Measurements from ENCODE around the gene IMPG1.

IMPG1 gene

DNA sequence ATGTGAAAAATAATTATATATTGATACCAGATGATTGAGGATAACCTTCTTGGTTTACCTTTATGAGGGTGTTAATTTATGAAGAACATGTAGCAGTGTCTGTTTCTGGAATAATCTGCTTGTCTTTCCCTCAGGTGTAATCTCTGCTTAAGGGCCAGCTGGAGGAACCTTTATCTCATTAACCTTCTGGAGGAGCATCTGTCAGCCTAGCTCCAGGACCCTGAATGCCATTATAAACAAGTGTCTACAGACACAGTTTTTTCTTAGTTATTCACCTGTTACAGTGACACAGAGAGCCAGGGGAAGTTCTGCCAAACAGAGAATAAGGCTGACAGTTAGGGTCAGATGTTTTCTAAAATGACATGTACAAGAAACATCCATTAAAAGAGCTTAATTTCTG lies at the start of gene IMPG1:
IMPG1 (minus strand) TSS at position 101 of the 400 bp plus-strand sequence. CDS start 174 bp downstream, outside the sequence.
- no peak for DNase-seq

DNA sequence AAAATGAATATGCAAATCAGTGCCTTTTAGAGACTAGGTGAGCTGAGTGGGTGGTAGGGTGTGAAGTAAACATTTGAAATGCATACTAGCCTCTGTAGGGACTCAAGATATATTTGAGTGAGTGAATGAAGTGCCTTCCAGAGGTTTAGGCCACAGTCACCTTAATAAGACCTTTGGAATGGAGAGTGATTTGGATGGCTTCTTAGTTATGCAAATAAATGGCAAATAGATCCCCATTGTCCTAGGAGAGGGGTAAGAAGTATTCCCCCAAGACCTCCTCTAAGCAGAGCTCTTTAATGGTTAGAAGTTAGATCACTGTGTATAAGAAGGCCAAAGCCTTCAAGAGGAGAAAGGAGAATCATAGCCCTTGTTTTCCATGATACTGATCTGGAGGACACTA lies 47.8 kb upstream of the IMPG1 start:
- DNase-seq: no peak

DNA sequence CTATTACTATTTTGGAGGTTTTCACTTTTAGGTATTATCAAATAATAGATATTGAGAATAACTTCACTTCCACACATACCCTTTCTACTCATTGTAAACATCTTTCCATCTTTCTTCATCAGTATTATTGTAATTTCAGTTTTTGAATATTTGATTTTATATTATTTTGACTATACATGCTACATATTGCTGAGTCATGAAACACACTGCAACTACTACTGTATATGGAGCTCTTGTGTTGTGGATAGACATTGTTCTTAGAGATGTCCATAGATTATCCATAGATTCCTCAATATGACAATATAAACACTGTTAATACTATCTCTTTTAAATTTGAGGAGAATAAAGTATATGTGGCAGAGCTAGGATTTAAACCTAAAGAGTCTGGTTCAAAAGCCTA lies 819 bp upstream of the IMPG1 start:
- no peak for DNase-seq

GRCh38 chr6:76057469-76057868 lies 15.0 kb downstream of the IMPG1 start:
- DNase-seq: no peak

DNA sequence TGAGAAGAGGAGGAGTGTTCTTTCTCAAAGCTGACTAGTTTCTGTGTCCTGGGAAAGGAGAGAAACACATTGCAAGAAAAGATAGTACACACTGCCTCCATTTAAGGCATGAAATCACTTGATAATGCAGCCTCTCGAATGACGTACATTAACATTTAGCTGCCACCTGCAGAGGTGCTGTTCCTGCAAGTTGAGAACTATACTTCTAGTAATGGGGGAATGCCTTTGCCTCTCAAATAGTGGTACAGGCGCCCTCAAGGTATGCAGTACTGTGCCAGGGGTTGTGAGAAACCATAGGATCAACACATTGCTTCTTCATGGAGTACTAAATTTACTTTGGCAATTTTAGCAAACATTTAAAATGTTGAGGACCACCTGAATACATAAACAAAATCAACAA lies 20.1 kb downstream of the IMPG1 start:
- peak; percentile 30 for DNase-seq

DNA sequence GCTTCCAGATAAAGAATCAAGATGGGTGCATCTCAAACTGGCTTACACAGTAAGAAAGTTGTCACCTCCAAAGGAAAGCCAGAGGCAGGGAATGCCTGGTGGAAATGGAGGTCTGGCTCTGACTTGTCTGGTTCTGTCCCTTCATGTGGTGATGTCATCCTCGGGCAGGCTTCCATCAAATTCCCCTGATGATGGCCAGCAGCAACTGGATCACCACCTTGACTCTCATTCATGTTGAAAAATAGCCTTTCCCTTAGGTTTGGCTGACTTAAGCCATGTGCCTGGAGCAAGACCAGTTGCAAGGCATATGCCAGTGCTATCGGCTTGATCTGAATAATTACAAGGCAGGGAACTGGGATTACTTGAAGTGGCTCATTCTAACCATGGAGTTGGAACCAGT lies 28.8 kb downstream of the IMPG1 start:
- DNase-seq: no peak

GRCh38 chr6:76035713-76036112 lies 36.7 kb downstream of the IMPG1 start:
- DNase-seq: peak; percentile 27

GRCh38 chr6:76026101-76026500 lies 46.4 kb downstream of the IMPG1 start:
- DNase-seq: no peak

GRCh38 chr6:76014626-76015530 lies 57.6 kb downstream of the IMPG1 start:
- peak; percentile 93 for DNase-seq

GRCh38 chr6:76004202-76004601 lies 68.3 kb downstream of the IMPG1 start:
- no peak for DNase-seq

GRCh38 chr6:76003686-76004085 lies 68.8 kb downstream of the IMPG1 start:
- no peak for DNase-seq

DNA sequence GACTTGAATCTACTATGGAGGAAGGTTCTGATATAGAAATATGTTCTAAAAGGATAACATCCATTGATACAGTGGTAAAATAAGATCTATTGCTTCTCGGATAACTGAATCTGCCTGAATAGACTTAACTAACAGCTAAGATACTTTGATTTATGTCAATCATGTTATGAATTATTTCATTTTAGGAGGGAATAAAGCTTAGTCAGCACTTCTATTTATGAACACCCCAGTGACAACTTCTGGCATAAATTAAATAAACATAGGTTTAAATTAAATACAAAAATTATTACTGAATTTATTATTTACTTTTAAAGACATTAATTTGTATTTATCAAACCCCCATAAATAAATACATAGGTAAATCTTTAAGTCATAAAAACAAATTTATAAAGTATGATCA lies 69.3 kb downstream of the IMPG1 start:
- DNase-seq: no peak

DNA sequence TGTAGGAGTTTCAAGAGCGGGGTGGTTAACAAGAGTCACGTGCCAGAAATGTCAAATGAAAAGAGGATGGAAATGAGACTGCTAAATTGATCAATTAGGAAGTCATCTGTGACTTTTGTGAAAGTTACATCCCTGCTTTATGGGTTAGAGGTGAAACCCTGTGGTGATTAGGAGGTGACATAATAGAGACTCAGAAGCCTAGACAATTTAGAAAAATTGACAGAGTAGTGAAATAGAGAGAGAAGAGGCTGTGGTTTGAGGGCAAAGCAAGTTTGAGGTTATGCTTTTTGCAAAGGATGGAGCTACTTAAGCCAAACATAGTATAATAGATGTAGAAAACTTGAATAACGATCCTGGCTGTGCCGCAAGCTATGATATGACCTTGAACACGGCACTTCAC lies 71.8 kb downstream of the IMPG1 start:
- no peak for DNase-seq

GRCh38 chr6:75997696-75998095 lies 74.8 kb downstream of the IMPG1 start:
- DNase-seq: no peak

GRCh38 chr6:75993236-75994162 lies 79.0 kb downstream of the IMPG1 start:
- DNase-seq: no peak

GRCh38 chr6:75991941-75992340 lies 80.5 kb downstream of the IMPG1 start:
- peak; percentile 45 for DNase-seq

DNA sequence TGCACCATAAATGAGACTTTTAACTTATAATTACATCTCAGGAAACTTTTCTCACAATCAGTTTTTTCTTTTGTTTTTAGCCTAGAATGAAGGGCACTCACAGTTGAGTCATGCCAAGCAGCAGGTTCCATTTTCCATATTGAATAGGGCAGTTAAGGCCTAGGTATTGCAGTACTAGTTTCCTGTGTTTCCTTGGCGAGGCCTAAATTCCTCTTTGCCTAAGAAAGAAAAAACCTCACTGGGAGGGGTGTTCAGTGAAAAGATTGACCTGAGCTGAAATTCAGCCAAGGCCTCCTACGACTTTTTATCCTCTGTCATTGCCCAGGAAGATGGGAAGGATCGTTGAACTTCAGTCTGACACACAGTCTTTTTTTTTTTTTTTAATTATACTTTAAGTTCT lies 85.5 kb downstream of the IMPG1 start:
- no peak for DNase-seq

DNA sequence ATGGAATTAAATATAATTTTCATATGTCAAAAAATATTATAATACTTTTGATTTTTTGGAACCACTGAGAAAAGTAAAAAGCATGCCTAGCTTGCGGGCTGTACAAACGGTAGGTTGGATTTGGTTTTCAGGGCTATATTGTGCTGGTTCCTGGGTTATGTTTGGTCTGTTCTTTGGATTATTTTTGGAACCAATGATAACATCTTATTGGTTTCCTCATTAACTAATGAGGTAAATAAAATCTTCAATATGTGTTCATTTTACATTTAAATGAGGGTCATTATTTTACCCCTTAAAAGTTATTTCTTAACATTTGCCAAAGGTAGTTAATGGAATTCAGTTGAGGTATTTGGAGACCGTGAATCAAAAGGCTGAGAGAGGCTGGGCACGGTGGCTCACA lies 96.6 kb downstream of the IMPG1 start:
- DNase-seq: no peak

DNA sequence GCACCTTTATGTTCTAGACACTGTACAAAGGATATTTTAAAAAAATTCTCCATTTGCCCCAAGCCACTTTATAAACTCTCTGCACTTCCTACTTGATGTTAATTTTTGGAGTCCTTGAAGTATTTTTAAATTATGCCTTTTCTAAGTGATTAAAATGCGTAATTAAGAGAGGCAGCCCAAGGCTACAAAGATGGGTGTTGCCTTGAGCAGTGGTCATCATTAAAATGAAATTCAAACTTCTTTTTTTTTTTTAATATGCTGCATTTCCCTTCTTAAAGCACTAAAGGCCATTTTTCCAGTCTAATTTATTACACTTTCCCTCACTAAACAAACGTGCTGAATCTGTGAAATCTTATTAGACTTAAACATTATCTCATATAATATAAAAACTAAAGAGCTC lies 102.4 kb downstream of the IMPG1 start:
- no peak for DNase-seq

- no peak for DNase-seq
These were observed 104.3 kb downstream of the IMPG1 start for GRCh38 chr6:75968143-75968542.

DNA sequence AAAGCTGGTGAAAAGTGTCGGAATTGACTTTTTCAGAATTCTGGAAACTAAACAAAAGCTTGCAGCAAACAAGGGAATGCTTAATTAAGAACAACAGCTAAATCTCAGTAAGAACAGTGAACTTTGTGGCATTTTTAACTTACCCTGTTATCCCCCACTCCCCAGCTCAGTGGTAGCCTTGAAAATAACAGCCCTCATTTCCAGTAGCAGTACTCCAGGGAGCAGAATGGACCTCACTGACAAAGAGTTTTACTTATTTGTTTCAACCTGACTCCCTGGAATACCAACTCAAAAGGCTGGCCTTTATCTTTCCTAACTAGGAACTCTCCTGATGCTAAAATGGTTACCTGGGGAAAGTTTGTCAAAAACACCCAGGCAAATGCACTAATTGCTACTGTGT lies 108.9 kb downstream of the IMPG1 start:
- no peak for DNase-seq

GRCh38 chr6:75952128-75952527 lies 120.3 kb downstream of the IMPG1 start:
- DNase-seq: no peak

DNA sequence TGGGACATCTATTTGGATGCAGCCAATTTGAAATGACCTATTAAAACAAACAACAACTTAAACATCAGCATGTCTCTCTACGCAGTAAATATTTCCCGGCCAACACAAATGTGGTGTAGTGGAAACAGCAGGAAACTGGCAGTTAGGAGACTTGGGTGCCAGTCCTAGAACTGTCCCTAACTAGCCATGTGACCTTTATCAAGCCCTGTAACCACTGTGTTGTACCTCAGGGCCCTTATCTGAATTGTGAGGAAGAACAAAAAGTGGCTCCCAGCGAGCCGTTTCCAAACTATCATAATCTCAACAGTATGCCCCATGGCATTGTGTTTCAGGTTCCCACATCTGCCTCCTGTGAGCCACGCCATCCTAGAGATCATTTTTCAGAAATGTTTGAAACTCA lies 124.5 kb downstream of the IMPG1 start:
- no peak for DNase-seq

Data from NCI-H146 (cell line).